ENCODE measurements around the gene GNA12. TPM values are rescaled to one million over a fixed set of nuclear protein-coding genes. Genes with fewer than 3 reads are reported as not detected.
"Not testable (repeated sequence)": the region's sequence is repeated elsewhere in the genome, so short reads cannot be mapped to it uniquely, and the experiment has no call there.

Gene GNA12
- total RNA-seq, 2 experiments from 2014 or later = 14.4 to 18.6 TPM

DNA sequence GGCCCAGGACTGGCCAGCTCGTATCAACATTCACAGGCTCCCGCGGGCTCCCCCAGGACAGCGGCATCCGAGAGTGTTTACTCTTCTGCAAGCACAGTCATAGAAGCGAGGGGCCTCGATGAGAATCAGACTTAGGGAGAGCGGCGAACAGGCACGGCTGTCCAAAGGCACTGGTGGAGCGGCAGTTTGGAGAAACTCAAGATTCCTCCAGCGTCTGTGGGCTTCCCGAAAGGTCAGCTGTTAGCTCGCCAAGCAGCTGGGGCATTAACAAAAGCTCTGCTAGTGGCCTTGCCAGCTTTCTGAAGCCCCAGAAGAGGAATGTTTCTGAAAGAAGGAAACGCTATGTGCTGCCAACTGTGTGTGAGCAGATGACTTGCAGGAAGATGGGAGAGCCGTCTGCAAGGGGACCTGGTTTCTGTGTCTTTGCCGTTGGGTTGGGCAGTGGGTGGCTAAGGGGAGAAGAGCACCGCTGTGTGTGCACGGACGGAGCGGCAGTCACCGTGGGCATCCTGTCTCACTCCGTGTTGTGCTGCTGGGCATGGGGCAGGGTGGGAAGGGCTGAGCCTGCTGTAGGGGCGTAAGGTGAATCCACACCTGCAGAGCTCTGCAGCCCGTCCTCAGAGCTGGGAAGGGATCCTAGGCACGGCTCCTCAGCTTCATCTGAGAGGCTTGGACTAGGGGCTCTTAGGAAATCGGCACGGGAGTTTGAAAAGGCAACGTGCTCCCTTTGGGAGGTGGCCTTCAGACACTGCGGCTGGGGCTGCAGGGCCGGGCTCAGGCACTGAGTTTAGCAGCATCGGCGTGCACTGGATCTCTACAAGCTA, 114.0 kb downstream of the GNA12 start:
- no peak for ATAC-seq
- Mint-ChIP-seq H3K4me3 (no peak overlapping the region), H3K9me3 (ENCODE audit: low read depth) (no peaks in the 10 kb centered on the region), H3K36me3 (no peaks in the 10 kb centered on the region), H3K27me3 (no peaks in the 10 kb centered on the region), H3K27ac (no peak overlapping the region), H3K4me1 (peaks cover 15% of the 10 kb centered on the region)
- CTCF ChIA-PET = interaction anchor here (0.8 to 1.7 kb wide), 4 partner anchors 9 to 31 kb away, joined by 3 to 7 read pairs (median 5); no protein-coding TSS in a partner anchor
- DNase-seq = peak; percentile 40

DNA sequence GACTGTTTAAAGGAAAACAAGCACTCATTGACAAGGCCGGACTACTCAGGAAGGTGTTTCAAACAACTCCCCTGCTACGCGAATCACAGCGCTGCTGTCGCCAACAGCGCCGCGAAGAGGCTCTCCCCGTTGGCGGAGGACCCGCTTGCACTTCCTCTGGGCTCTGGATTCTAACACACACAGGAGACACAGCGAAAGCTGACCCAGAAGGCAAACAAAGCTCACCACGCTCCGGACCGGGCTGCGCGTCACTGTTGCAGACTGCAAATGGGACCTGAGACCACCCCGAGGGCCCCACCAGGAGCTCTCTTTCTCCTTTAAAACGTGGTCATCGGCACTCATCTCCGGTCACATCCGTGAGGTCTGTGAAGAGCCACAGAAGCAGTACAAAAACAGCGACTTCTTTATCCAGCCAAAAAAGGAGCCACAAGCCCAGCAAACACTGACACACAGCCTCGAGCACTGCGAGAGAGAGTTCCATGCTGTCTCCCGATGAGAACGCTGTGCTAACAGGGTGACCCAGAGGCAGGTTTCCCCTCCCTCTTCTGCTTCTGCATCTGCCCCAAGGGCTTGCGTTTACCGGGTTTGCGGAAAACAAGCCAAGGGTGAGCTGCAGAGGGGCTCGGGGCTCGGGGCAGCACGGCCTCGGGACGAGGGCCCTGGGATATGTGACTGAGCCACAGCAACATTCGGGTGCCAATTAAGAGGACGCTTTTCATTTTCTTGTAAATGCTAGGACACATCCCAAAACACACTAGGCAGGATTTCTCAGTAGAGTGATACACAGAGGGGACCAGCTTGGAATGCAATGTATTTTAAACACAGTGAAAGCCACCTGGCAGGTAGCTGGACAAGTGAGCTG, 114.8 kb downstream of the GNA12 start:
- ATAC-seq = no peak
- CTCF ChIA-PET = interaction anchor here (1.6 to 1.7 kb wide), 2 partner anchors 8 to 10 kb away, joined by 6 to 7 read pairs; no protein-coding TSS in a partner anchor
- Mint-ChIP-seq H3K4me1 (peaks cover 16% of the 10 kb centered on the region), H3K36me3 (no peaks in the 10 kb centered on the region), H3K27ac (no peak overlapping the region), H3K4me3 (no peak overlapping the region), H3K27me3 (no peaks in the 10 kb centered on the region), H3K9me3 (ENCODE audit: low read depth) (no peaks in the 10 kb centered on the region)
- DNase-seq = peak; percentile 37

DNA sequence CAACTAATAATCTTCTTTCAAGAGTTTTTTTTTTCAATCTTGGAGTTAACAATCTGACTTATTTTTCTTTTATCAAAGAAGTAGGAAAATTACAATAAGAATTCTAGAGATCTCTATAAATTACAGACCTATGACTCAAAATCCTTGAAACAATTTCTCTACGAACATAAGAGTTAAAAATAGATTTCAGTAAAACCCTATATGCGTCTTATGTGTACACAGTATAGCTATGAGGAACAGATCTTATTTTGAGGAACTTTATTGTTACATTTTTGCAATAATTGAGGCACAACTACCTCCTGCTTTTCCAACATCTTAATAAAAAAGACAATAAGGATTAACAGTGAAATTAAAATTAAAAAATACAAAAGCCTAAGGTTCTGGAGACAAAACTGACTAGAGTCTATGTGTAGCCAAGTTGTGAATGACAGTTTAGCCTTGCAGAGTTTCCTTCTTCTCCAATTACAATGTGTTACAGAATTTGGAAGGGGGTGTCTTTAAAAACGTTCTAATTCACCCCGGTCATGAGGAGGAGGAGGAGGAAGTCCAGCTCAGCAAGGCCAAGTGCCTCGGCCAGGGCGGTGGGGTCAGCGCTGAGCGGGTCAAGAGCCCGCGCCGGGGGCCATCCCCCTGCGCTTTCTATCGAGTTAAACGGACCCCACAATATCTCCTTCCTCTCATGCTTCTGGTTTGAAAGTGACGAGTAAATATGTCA, 115.6 kb downstream of the GNA12 start:
- no peaks in the 10 kb centered on the region for H3K27me3 Mint-ChIP-seq
- no peaks in the 10 kb centered on the region for H3K9me3 Mint-ChIP-seq (ENCODE audit: low read depth)
- ATAC-seq (no peak), DNase-seq (no peak)
- no peaks in the 10 kb centered on the region for H3K36me3 Mint-ChIP-seq
- H3K27ac Mint-ChIP-seq = no peak overlapping the region
- no peak overlapping the region for H3K4me3 Mint-ChIP-seq
- H3K4me1 Mint-ChIP-seq = peaks cover 16% of the 10 kb centered on the region
- CTCF ChIA-PET = no interaction called here

DNA sequence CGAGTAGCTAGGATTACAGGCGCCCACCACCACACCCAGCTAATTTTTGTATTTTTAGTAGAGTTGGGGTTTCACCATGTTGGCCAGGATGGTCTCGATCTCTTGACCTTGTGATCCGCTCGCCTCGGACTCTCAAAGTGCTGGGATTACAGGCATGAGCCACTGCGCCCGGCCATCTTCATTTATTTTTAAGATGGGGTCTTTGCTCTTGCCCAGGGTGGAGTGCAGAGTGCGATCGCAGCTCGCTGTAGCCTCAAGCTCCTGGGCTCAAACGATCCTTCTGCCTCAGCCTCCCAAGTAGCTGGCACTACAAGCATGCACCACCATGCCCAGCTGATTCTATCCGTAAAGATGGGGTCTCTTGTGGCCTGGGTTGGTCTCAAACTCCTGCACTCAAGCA, 116.9 kb downstream of the GNA12 start:
- H3K4me1 Mint-ChIP-seq = peaks cover 16% of the 10 kb centered on the region
- not testable (repeated sequence) for H3K9me3 Mint-ChIP-seq (ENCODE audit: low read depth); H3K4me3 Mint-ChIP-seq; H3K27ac Mint-ChIP-seq; DNase-seq; H3K36me3 Mint-ChIP-seq; ATAC-seq; H3K27me3 Mint-ChIP-seq
- CTCF ChIA-PET = interaction anchor here (1.5 kb wide), 1 partner anchor 17 kb away, joined by 5 read pairs; no protein-coding TSS in a partner anchor

DNA sequence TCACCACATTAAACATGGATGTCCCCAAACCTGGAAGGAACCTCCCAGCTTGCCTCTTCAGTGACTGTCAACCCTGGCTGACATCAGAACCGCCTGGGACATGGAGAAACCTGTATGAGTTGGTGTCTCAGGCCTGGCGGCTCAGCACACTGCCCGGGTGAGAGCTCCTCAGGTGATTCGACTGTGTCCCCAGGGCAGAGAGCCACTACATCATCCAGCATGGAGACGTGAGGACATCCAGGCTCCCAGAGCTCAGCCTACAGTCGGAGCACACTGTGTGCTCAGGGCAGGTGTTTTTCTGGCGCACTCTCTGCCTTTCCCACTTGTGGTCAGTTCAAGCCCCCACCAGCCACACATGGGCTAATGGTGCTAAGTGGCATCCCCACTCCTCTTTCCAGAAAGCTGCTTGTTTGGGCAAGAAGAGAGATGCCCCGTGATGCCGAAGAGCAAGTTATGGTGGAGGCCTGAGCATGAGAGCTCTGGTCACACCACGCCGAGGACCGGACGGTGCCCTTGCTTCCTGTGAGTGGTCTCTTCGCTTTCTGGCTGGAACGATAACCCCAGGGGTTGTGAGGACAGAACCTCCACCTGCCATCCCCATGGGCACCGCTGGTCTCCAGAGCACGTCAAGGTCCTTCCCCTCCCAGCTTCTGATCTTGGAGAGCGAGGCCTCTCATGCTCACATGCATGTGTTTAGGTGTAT, 117.6 kb downstream of the GNA12 start:
- Mint-ChIP-seq H3K9me3 (ENCODE audit: low read depth) (no peaks in the 10 kb centered on the region), H3K4me3 (no peak overlapping the region), H3K36me3 (no peaks in the 10 kb centered on the region), H3K4me1 (peaks cover 9% of the 10 kb centered on the region), H3K27ac (no peak overlapping the region), H3K27me3 (no peaks in the 10 kb centered on the region)
- ATAC-seq (no peak), DNase-seq (no peak)
- CTCF ChIA-PET = interaction anchor here (1.5 kb wide), 1 partner anchor 17 kb away, joined by 5 read pairs; no protein-coding TSS in a partner anchor

DNA sequence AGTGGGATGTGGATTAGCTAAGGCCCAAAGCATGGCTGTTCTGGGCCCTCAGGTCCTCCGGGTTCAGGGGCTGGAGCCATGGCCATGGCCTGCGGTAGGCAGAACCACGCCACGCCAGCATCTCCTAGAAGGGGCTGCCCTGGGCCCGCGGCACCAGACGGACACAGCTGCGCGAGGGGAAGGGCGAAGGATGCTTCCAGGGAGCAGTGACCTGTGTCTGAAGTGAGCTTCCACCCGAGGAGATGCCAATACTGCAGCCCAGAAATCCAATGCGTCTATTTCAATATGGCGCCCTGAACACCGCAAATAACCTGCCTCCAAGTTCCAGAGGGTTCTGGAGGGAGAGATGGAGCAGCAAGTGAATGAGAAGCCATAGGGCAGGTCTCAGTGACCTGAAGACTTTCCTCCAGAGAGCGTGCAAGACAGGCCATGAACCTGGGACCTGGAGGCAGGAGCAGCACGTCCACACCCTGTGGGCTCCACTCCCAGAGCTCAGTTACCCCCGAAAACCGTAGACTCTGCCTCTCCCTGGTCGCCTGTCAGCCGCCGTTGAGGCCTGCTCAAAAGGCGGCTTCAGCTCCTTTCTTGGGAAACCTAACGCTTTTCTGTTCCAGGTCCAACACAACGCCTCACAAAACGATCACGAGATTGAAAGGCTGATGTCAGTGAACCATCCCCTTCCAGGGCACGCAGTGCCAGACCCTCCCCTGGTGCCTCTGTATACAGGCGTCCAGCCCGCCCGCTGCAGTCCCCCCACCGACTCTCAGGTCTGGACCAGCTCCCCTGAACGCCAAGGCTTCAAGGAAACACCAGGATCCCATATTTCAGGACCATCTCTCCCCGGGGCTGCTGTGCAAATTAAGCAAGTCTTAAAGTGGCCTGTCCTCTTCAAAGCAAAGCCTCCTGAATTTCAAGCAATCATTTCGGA, 118.7 kb downstream of the GNA12 start:
- CTCF ChIA-PET = interaction anchor here (0.6 kb wide), 1 partner anchor 15 kb away, joined by 3 read pairs; no protein-coding TSS in a partner anchor
- Mint-ChIP-seq H3K36me3 (no peaks in the 10 kb centered on the region), H3K4me1 (peaks cover 8% of the 10 kb centered on the region), H3K4me3 (no peak overlapping the region), H3K27me3 (no peaks in the 10 kb centered on the region), H3K9me3 (ENCODE audit: low read depth) (no peaks in the 10 kb centered on the region), H3K27ac (no peak overlapping the region)
- DNase-seq = no peak
- no peak for ATAC-seq

DNA sequence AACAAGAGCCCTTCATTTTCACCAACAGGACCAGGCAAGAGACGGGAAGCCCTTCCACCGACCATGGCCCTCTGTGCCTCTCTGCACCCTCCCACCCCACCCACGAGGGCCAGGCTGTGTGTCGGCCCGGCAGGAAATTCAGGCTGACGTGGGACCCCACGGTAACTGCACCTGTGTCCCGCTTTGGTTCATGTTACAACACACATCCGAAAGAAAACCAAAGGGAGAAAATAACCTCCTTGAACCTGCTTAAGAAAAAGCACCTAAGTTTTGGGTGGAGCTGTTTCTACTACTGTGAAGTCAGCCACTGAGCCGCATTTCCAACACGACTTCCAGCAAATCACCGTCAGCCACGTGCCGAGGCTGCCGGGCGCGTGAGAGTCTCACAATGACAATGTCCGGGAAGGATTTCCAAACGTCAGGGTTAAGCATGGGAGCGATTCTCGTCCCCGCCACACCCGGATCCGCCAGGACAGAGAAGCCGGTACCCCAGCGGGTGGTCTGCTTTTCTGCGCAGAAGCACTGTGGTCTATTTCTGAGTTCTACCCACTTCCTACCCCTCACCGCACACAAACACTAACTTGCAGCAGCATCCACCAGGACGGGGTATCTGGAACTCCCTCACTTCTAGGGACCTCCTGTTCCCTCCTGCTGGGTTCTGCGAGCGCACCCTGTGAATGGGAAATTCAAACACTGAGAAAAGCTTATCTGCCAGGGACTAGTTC, 119.5 kb downstream of the GNA12 start:
- Mint-ChIP-seq H3K4me1 (peaks cover 13% of the 10 kb centered on the region), H3K9me3 (ENCODE audit: low read depth) (no peaks in the 10 kb centered on the region), H3K36me3 (peaks cover 2% of the 10 kb centered on the region), H3K27me3 (no peaks in the 10 kb centered on the region), H3K27ac (no peak overlapping the region), H3K4me3 (no peak overlapping the region)
- ATAC-seq (no peak), DNase-seq (no peak)
- CTCF ChIA-PET = interaction anchor here (0.6 to 7.9 kb wide), 2 partner anchors 14 to 15 kb away, joined by 3 to 77 read pairs; no protein-coding TSS in a partner anchor

DNA sequence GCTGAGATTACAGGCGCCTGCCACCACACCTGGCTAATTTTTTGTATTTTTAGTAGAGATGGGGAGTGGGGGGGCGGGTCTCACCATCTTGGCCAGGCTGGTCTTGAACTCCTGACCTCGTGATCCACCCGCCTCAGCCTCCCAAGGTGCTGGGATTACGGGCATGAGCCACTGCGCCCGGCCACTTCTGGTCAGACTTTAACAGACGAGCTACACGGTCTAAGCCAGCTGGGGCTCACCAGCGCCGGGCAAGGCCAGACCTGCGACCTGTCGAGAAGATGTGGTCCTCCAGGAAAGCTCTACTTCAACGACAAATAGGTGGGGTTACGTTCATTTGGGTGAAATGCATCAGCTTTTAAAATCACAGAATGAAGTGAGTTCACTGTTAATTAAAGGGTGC, 120.1 kb downstream of the GNA12 start:
- not testable (repeated sequence) for H3K9me3 Mint-ChIP-seq (ENCODE audit: low read depth); H3K27me3 Mint-ChIP-seq; H3K4me3 Mint-ChIP-seq; ATAC-seq; H3K27ac Mint-ChIP-seq; H3K36me3 Mint-ChIP-seq; DNase-seq
- CTCF ChIA-PET = interaction anchor here (7.9 kb wide), 1 partner anchor 14 kb away, joined by 77 read pairs; no protein-coding TSS in a partner anchor
- H3K4me1 Mint-ChIP-seq = peaks cover 16% of the 10 kb centered on the region

DNA sequence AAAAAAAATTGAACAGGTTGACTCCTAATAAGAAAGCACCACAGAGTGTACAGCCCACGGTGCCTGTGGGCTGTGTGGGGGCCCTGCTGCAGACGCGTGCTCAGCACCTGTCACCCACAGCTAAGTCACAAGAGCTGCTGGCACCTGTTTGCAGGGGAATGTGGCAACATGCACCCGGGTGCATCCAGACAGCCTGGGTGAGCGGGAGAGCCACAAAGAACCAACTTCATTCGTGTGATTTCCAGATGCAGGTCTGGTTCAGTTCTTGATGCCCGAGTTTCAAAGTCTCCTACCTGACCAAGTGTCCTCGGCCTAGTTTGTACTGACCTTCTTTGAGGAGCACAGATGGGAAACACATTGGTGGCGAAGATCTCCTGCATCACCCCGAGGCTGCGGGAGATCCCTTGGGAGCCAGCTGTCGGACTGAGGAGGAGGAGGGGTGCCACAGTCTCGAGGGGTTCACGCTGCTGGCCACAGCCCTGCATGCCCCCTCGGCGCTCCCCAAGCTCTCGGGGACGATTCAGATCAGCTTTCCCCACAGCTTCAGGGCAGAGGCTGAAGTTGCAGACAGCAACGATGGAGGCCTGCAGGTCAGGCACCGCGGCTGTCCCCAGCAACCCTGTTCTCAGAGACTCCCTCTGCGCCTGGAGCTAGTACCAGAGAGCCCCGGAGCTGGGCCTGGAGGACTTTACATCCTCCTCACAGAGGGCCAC, 120.8 kb downstream of the GNA12 start:
- H3K27me3 Mint-ChIP-seq = no peaks in the 10 kb centered on the region
- peaks cover 21% of the 10 kb centered on the region for H3K4me1 Mint-ChIP-seq
- CTCF ChIA-PET = interaction anchor here (7.9 kb wide), 1 partner anchor 13 kb away, joined by 77 read pairs; no protein-coding TSS in a partner anchor
- no peaks in the 10 kb centered on the region for H3K9me3 Mint-ChIP-seq (ENCODE audit: low read depth)
- H3K4me3 Mint-ChIP-seq = no peak overlapping the region
- H3K36me3 Mint-ChIP-seq = peaks cover 2% of the 10 kb centered on the region
- H3K27ac Mint-ChIP-seq = no peak overlapping the region
- ATAC-seq (no peak), DNase-seq (no peak)

DNA sequence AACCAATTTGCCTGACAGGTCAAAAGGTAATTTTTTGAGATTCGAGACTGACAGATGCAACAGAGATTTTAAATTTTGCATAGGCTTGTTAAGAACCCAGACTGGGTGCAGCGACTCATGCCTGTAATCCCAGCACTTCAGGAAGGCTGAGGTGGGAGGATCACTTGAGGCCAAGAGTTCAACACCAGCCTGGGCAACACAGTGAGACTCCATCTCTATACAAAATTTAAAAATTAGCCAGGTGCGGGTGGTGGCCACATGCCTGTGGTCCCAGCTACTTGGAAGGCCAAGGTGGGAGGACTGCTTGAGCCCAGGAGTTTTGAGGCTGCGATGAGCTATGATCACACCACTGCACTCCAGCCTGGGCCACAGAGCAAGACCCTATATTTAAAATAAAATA, 121.5 kb downstream of the GNA12 start:
- H3K9me3 Mint-ChIP-seq (ENCODE audit: low read depth) = no peaks in the 10 kb centered on the region
- no peak overlapping the region for H3K4me3 Mint-ChIP-seq
- CTCF ChIA-PET = interaction anchor here (0.6 to 7.9 kb wide), 3 partner anchors 8 to 312 kb away, joined by 4 to 77 read pairs (median 6); no protein-coding TSS in a partner anchor
- no peak overlapping the region for H3K27ac Mint-ChIP-seq
- H3K36me3 Mint-ChIP-seq = peaks cover 2% of the 10 kb centered on the region
- DNase-seq (no peak), ATAC-seq (no peak)
- no peaks in the 10 kb centered on the region for H3K27me3 Mint-ChIP-seq
- peaks cover 28% of the 10 kb centered on the region for H3K4me1 Mint-ChIP-seq

DNA sequence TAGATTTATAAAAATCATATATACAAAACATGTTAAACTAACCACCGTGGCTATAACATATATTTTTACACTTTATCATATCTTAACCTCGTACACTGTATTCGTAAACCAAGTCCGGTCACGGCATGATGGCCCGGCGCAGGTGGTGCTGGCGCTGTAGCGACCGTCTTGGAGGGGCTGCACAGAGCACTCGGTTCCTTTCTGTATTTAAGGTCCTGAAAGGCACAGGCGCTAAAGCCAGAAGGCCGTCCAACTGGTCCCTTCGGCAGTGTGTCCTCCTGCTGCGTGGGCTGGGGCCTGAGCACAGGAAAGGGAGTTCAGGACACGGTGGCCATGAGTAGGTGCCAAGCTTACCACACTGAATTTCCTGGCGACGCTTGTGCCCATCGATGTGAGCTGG, 122.3 kb downstream of the GNA12 start:
- no peaks in the 10 kb centered on the region for H3K27me3 Mint-ChIP-seq

More for the DNA sequence above, 122.3 kb downstream of the GNA12 start:
- no peak overlapping the region for H3K27ac Mint-ChIP-seq
- peaks cover 2% of the 10 kb centered on the region for H3K36me3 Mint-ChIP-seq
- DNase-seq (no peak), ATAC-seq (no peak)
- no peak overlapping the region for H3K4me3 Mint-ChIP-seq
- CTCF ChIA-PET = interaction anchor here (1.1 to 7.9 kb wide), 3 partner anchors 9 to 29 kb away, joined by 3 to 77 read pairs (median 6); no protein-coding TSS in a partner anchor
- no peaks in the 10 kb centered on the region for H3K9me3 Mint-ChIP-seq (ENCODE audit: low read depth)
- H3K4me1 Mint-ChIP-seq = peaks cover 29% of the 10 kb centered on the region

Data from activated CD8-positive, alpha-beta memory T cell treated with anti-CD3 and anti-CD28 coated beads, Interleukin-2, amount 10 ng/mL, durations not matched to agents 7 days and 5 days (primary cell).